ENCODE measurements around the gene MYO5B.
"Not testable (repeated sequence)": the region's sequence is repeated elsewhere in the genome, so short reads cannot be mapped to it uniquely, and the experiment has no call there.

MYO5B gene

GRCh38 chr18:49795612-49796552 is 399.1 kb downstream of the MYO5B start:
- no peak for DNase-seq (ENCODE audit: low spot score)

GRCh38 chr18:49794743-49795142 is 400.2 kb downstream of the MYO5B start:
- DNase-seq (ENCODE audit: low spot score): no peak

- not testable (repeated sequence) for DNase-seq (ENCODE audit: low spot score)
These were observed 405.3 kb downstream of the MYO5B start for GRCh38 chr18:49789560-49790134.

GRCh38 chr18:49788327-49788898 is 406.5 kb downstream of the MYO5B start:
- DNase-seq (ENCODE audit: low spot score): no peak

GRCh38 chr18:49786019-49786720 is 408.8 kb downstream of the MYO5B start:
- DNase-seq (ENCODE audit: low spot score): no peak

GRCh38 chr18:49784427-49785185 is 410.3 kb downstream of the MYO5B start:
- DNase-seq (ENCODE audit: low spot score): no peak

- DNase-seq (ENCODE audit: low spot score): not testable (repeated sequence)
These were observed 411.3 kb downstream of the MYO5B start for GRCh38 chr18:49783631-49784030.

GRCh38 chr18:49778826-49779465 is 416.0 kb downstream of the MYO5B start:
- DNase-seq (ENCODE audit: low spot score): no peak
